IMR-90 (cell line): ENCODE data around the gene LUZP2.

Source experiments
- ELK1 ChIP-seq: fragments of 150-350 bp; IDR thresholded peaks from 2 replicates; pipeline ENCODE4 v1.6.1; 2016; ENCODE audit warnings: low read depth, mild to moderate bottlenecking, low read length, moderate library complexity, borderline replicate concordance
- FOS ChIP-seq: fragments of 150-350 bp; IDR thresholded peaks from 2 replicates; pipeline ENCODE4 v1.6.1; 2016; ENCODE audit warnings: low read depth, low read length
- MXI1 ChIP-seq: IDR thresholded peaks from 2 replicates; pipeline ENCODE4 v1.6.1; 2012; ENCODE audit warnings: low read depth, mild to moderate bottlenecking, low read length, moderate library complexity, borderline replicate concordance
- NFE2L2 ChIP-seq: fragments of 150-350 bp; IDR thresholded peaks from 2 replicates; pipeline ENCODE4 v1.6.1; 2016; ENCODE audit warnings: low read depth, mild to moderate bottlenecking, low read length
- POLR2A ChIP-seq: IDR thresholded peaks from 2 replicates; pipeline ENCODE4 v1.6.1; 2012; ENCODE audit warnings: mild to moderate bottlenecking, low read depth, low read length
- RAD21 ChIP-seq: IDR thresholded peaks from 2 replicates; pipeline ENCODE4 v1.6.1; 2012; ENCODE audit warnings: low read length, improper control_type of control experiment
- RCOR1 ChIP-seq: IDR thresholded peaks from 2 replicates; pipeline ENCODE4 v1.6.1; 2012; ENCODE audit warnings: mild to moderate bottlenecking, low read length, improper control_type of control experiment; ENCODE audit not compliant: insufficient replicate concordance
- RFX5 ChIP-seq: IDR thresholded peaks from 2 replicates; pipeline ENCODE4 v1.8.0; 2012; ENCODE audit warnings: low read depth, mild to moderate bottlenecking, low read length, moderate library complexity
- SMC3 ChIP-seq: fragments of 150-350 bp; IDR thresholded peaks from 2 replicates; pipeline ENCODE4 v1.6.1; 2016; ENCODE audit warnings: low read depth, mild to moderate bottlenecking, antibody characterized with exemption, low read length, moderate library complexity
- TF ChIP-seq, protein P1 (sequence below): conservative IDR thresholded peaks from 2 replicates; pipeline ENCODE4 v1.5.1; 2012; ENCODE audit warnings: mild to moderate bottlenecking, low read depth, low read length, improper control_type of control experiment

- TF ChIP-seq ELK1 (no peak), RCOR1 (no peak), SMC3 (no peak), RAD21 (no peak), FOS (no peak), MXI1 (no peak), POLR2A (no peak), NFE2L2 (no peak), RFX5 (no peak)
- TF ChIP-seq, protein P1, sequence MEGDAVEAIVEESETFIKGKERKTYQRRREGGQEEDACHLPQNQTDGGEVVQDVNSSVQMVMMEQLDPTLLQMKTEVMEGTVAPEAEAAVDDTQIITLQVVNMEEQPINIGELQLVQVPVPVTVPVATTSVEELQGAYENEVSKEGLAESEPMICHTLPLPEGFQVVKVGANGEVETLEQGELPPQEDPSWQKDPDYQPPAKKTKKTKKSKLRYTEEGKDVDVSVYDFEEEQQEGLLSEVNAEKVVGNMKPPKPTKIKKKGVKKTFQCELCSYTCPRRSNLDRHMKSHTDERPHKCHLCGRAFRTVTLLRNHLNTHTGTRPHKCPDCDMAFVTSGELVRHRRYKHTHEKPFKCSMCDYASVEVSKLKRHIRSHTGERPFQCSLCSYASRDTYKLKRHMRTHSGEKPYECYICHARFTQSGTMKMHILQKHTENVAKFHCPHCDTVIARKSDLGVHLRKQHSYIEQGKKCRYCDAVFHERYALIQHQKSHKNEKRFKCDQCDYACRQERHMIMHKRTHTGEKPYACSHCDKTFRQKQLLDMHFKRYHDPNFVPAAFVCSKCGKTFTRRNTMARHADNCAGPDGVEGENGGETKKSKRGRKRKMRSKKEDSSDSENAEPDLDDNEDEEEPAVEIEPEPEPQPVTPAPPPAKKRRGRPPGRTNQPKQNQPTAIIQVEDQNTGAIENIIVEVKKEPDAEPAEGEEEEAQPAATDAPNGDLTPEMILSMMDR = no peak
These were observed 217.7 kb downstream of the LUZP2 start for GRCh38 chr11:24714601-24715000.
